A673 (cell line): Measurements from ENCODE around the gene SLC12A2.

ENCODE experiments used
- CTCF ChIP-seq: fragments of 300-800, 200-600 bp; sonication (generic); conservative IDR thresholded peaks from 2 replicates; pipeline ENCODE4 v1.5.1; 2017; ENCODE audit warnings: low read depth, mild to moderate bottlenecking, antibody characterized with exemption, low read length, moderate library complexity, mixed read lengths
- EZH2 ChIP-seq: fragments of 200-600 bp; sonication (generic); IDR thresholded peaks from 2 replicates; pipeline ENCODE4 v1.6.1; 2017; ENCODE audit warnings: borderline replicate concordance, low read depth, mild to moderate bottlenecking, mixed read lengths, antibody characterized with exemption, low read length; ENCODE audit not compliant: poor library complexity, severe bottlenecking

- TF ChIP-seq CTCF (no peak), EZH2 (no peak)
These were observed 26.2 kb downstream of the SLC12A2 start for GRCh38 chr5:128109766-128110165.
